Glomerular endothelial cell (primary cell): ENCODE data around the gene ABHD2. TPM values are rescaled to one million over a fixed set of nuclear protein-coding genes. Genes with fewer than 3 reads are reported as not detected.

Source experiments
- DNase-seq: peaks from one replicate; pipeline ENCODE4 v3.0.0-alpha.2; 2011; ENCODE audit warnings: low read depth, low spot score; ENCODE audit errors: extremely low read depth
- total RNA-seq: library from RNA; depleted of rRNA; stranded (reverse); fragments of >200 nt; gene quantifications from 2 replicates; pipeline ENCODE4 v1.2.3, GENCODE V29; 2015

The ABHD2 gene
- total RNA-seq, 1 donor from 2014 or later = 47.3 TPM

DNA sequence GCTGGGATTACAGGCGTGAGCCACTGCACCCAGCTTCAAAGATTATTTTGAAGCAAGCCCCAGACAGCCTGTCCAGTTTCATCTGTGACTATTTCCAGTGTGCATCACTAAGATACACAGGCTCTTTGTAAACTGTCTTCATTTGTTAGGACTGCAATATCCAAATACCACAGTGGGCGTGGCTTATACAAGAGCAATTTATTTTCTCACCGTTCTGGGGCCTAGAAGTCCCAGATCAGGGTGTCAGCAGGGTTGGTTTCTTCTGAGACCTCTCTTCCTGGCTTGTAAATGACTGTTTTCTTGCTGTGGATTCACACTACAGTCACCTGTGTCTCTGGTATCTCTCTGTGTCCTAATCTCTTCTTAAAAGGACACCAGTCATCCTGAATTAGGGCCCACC, 73.4 kb downstream of the ABHD2 start:
- DNase-seq = no peak

DNA sequence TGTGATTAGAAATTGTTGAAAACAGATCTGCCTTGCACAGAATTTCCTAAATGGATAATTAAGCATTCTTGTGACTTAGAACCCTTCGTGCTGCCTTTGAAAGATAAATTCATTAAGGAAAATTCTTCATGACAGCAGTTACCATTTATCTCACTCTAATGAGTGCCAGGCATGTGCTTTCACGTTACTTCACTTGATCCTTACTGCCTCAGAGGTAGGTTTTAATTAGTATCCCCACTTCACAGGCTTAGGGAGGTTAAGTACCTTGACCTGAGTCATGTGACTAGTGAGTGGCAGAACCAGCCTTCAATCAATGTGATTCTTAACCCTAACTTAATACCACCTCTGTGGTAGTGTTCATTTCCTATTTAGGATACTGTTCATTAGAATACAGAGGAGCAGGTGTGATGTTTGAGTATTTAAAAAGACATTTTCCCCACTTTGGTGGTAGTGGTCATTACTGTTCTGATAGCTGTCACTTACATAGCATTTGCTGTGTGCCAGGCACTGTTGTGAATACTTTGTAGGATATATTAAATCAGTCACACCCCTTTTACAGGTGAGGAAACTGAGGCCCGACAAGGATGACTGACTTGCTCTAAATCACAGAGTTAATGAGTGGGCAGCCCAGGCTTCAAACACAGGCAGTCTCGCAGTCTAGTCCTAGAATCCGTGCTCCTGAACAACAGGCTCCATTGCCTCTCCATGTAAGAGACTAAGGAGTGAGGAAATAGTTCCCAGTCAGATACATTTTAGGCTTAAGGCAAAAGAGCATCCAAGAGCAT, 75.2 kb downstream of the ABHD2 start:
- DNase-seq = no peak

DNA sequence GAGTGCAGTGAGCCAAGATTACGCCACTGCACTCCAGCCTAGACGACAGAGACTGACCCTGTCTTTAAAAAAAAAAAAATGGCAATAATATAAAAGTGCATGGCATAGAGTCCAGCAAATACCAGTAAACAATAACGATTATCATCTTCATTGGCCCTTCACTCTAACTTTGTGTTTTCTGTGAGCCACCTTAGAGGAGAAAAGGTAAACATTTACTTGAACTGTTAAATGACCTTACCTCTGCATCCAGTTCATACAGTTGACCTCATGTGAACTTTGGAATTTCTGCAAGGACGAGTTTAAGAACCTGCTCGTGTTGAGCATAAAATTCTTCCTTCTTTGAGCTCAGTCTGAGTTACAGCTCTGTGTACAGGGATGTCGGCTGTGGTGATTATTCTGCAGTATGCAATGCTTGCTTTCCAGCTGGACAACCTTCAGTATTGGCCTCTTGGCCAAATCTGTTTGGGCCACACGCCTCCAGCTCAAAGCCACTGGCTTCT, 76.5 kb downstream of the ABHD2 start:
- no peak for DNase-seq

GRCh38 chr15:89165677-89166076, 77.4 kb downstream of the ABHD2 start:
- DNase-seq = no peak

- DNase-seq = peak; percentile 67
Measured at GRCh38 chr15:89167267-89168176, 79.3 kb downstream of the ABHD2 start.

DNA sequence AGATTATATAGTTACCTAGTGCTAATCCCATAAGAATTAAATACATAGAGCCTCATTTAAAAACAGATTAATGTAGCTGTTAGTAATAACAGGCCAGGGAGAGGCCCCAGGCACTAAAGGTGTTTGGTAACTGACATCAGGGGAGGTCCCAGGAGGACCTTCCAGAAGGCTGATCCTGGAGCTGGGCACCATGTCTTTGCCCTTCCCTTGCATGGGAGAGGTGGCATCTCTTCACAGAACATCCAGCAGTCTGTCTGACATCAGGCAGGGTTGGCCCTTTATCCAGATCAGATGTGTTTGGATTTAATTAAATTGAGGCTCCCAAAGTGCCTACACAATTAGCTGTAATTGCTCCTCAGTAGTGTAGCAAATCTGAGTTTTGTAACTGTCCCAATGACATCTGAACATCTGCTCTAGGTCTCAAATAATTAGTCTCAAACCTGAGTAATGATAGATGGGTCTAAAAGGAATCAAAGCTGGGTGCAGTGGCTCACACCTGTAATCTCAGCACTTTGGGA, 80.1 kb downstream of the ABHD2 start:
- DNase-seq = no peak

DNA sequence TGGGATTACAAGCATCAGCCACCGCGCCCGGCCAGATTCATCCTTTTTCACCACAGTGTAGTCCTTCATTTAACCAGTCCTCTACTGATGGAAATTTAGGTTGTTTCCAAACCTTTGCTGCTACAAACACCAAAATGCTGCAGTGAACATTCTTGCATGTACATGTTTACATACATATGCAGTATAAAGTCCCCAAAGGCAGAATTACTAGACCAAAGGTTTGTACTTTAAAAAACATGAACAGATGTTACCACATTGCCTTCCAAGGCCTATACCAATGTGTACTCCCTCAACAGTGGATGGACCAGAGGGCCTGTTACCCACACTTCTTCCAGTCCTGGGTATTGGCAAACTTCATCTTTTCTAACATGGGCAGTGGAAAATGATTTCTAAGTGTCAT, 82.1 kb downstream of the ABHD2 start:
- no peak for DNase-seq

- DNase-seq = no peak
Measured at GRCh38 chr15:89171136-89172072, 83.1 kb downstream of the ABHD2 start.

DNA sequence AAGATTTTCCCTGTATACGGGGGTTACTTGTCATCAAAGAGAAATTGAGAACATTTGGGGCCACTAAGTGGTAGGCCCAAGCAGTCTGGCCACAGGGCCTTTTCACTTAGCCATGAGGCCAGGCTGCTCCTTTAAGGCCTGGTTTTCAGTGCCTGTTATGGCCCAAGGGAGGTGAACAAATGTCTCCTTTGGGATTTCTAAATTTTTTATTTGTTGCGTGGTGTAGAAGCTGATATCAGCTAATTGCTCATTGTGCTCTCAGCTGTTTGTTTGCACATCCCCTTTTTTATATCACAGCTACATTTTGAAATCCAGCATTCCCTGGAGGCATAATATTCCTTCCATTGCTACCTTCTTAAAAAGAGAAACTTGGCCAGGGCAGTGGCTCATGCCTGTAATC, 84.7 kb downstream of the ABHD2 start:
- DNase-seq = no peak

- DNase-seq = no peak
Measured at GRCh38 chr15:89174476-89174875, 86.2 kb downstream of the ABHD2 start.

DNA sequence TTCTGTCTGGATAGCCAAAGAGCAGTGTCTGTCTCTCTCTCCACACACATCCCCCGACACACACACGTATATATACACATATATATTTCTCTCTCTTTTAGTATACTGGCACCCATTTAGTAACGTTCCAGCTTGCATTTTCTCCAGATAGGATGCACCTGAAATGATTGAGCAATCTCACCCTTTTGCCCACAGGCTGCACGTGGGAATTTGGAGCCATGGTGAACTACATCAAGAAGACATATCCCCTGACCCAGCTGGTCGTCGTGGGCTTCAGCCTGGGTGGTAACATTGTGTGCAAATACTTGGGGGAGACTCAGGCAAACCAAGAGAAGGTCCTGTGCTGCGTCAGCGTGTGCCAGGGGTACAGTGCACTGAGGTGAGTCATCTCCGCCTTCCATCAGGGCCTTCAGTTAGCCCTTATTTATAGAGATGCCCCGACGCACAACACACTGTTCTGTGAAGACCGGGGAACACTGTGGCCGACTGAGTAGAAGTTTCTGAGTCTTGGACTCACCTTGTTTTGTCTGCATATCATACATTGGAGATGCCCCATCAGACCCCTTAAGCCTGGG, 87.4 kb downstream of the ABHD2 start:
- no peak for DNase-seq

- DNase-seq = no peak
Measured at GRCh38 chr15:89177116-89177515, 88.9 kb downstream of the ABHD2 start.

GRCh38 chr15:89177633-89178306, 89.5 kb downstream of the ABHD2 start:
- peak; percentile 51 for DNase-seq

DNA sequence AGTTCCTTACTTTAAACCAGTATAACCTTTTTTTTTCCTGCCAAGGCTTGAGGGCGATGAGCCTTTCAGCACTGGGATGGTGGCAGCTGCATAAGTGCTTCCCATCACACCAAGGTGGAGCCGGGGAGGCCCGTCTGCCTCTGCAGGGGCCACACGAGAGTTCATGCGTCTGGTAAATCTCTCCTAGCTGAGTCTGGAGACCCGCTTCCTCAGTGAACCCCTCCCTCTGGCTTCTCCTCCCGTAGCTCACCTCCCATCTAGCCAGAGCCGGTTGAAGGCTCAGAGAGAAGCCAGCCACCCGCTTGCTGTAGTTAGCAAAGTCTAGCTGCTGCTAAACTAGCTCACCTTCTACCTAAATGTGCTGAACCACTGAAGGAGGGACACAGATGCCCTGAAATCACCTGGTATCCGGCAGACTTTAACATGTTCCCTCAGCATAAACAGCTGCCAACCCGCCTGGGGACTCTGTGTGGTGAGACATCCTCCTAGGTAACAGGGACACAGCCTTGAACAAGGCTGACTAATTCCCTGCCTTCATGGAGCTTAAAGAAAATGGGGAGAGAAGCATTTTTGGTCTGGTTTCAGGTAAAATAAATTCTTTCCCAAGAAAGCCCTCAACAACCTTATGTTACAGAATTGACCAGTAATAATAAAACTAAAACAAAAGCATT, 90.2 kb downstream of the ABHD2 start:
- DNase-seq = no peak

DNA sequence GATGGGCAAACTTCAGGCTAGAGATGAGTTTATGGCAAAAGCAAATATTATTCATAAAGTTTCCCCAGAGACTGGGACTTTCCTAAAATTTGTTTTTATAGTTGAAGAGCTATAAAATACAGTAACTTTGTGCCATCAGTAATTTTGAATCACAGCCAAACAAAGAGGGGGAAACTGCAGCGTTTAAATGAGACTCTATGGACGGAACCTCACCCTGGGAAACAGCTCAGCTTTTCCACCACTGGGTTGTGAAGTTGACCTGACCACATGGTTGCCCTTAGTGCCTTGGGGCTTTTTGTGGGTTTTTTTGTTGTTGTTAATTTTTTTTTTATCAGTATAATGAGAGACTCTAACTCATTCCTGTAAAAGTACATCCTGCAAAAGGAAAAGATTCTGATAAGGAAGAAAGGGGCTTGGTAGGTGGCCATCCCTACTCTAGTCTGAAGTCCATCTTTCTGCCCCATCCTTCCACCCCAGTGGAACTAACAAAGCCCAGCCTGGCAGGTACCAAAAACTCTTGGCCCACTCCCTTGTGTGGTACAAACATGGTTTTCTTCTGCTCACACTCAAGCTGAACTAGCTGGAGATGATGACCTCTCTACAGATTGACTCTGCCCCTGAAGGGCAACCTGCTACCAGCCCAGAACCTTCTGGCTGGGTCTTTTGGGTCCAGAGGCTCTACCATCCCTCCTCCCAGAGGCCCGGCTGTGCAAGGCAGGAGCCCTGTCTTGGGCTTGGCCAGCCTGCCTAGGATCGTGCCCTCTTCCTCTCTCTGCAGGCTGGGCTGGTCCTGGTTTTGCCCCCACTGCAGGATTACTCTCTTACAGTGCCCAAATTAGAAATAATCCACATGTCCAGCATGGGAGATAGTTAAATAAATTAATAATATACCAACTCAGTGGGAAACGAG, 92.0 kb downstream of the ABHD2 start:
- DNase-seq = no peak

GRCh38 chr15:89184357-89184756, 96.1 kb downstream of the ABHD2 start:
- DNase-seq = no peak

DNA sequence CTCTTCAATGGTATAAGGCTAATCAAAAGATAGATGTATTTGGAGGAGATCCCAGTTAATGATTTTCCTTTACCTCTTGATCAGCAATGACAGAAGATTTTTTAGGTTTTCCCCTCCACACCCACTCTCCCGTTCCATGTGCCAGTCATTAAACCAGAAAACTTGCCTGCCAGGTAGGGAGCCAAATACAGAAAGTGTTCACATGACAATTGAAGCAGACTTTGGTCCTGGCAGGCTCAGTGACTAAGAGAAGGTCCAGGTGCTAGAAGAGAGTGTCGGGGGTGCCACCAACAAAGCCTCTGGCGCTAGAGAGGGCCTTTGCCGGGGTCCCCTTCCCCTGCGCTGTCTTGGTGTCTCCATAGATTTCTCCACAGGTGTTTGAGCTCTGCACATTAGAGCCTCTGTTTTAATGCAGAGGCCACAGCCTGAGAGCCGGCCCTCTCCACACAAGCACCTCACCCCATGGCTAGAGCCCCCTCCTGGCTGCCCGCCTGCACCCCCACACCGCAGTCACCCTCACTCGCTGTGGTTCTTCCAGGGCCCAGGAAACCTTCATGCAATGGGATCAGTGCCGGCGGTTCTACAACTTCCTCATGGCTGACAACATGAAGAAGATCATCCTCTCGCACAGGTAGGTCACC, 96.8 kb downstream of the ABHD2 start:
- no peak for DNase-seq
